ENCODE measurements around the gene PFDN4.
A peak's percentile ranks its signal among the peaks of the same experiment; 100 is the strongest.
"Not testable (repeated sequence)": the region's sequence is repeated elsewhere in the genome, so short reads cannot be mapped to it uniquely, and the experiment has no call there.

The PFDN4 gene

GRCh38 chr20:54263116-54263690, 55.3 kb downstream of the PFDN4 start:
- TF ChIP-seq, protein P1, sequence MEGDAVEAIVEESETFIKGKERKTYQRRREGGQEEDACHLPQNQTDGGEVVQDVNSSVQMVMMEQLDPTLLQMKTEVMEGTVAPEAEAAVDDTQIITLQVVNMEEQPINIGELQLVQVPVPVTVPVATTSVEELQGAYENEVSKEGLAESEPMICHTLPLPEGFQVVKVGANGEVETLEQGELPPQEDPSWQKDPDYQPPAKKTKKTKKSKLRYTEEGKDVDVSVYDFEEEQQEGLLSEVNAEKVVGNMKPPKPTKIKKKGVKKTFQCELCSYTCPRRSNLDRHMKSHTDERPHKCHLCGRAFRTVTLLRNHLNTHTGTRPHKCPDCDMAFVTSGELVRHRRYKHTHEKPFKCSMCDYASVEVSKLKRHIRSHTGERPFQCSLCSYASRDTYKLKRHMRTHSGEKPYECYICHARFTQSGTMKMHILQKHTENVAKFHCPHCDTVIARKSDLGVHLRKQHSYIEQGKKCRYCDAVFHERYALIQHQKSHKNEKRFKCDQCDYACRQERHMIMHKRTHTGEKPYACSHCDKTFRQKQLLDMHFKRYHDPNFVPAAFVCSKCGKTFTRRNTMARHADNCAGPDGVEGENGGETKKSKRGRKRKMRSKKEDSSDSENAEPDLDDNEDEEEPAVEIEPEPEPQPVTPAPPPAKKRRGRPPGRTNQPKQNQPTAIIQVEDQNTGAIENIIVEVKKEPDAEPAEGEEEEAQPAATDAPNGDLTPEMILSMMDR (conservative IDR thresholded peaks at IDR 0.05), result no peak
- no peak overlapping the region for H3K27ac ChIP-seq

DNA sequence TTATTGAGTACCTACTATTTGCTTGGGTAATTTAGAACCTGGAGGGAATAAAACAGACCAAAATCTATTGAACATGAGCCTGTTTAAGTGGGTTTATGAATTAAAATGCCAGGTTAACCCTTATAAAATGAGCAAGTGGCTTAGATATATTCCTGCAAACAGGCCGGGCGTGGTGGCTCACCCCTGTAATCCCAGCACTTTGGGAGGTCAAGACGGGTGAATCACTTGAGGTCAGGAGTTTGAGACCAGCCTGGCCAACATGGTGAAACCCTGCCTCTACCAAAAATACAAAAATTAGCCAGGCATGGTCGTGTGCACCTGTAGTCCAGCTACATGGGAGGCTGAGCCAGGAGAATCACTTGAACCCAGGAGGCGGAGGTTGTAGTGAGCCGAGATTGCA, 57.9 kb downstream of the PFDN4 start:
- H3K27ac ChIP-seq, result not testable (repeated sequence)

GRCh38 chr20:54266844-54267243, 59.0 kb downstream of the PFDN4 start:
- peak overlapping the region; percentile 30; the same call in 1 of the 2 replicates for H3K27ac ChIP-seq
- TF ChIP-seq, protein P1 (conservative IDR thresholded peaks at IDR 0.05), result no peak

GRCh38 chr20:54267483-54268003, 59.7 kb downstream of the PFDN4 start:
- TF ChIP-seq, protein P1 (conservative IDR thresholded peaks at IDR 0.05), result no peak
- H3K27ac ChIP-seq, result peak overlapping the region; percentile 30

GRCh38 chr20:54268941-54269340, 61.1 kb downstream of the PFDN4 start:
- H3K27ac ChIP-seq, result no peak overlapping the region
- TF ChIP-seq, protein P1 (conservative IDR thresholded peaks at IDR 0.05), result no peak
